MM.1S (cell line): Measurements from ENCODE around the gene DCAF8L2.
"Not testable (repeated sequence)": the region's sequence is repeated elsewhere in the genome, so short reads cannot be mapped to it uniquely, and the experiment has no call there.

Experiments
- DNase-seq: peaks from one replicate; pipeline ENCODE4 v3.0.0-alpha.2; 2015
- H2AFZ ChIP-seq: fragments of 300-600 bp; sonication (generic); 2 replicates; pipeline ENCODE4 v1.6.0; 2016; ENCODE audit warnings: antibody characterized with exemption, low read length
- H3F3A ChIP-seq: fragments of 300-600 bp; sonication (generic); 2 replicates; pipeline ENCODE4 v1.6.1; 2016; ENCODE audit warnings: mild to moderate bottlenecking, antibody characterized with exemption, low read length, moderate library complexity, mixed read lengths; ENCODE audit not compliant: insufficient read depth
- H3K27ac ChIP-seq: fragments of 300-600 bp; sonication (generic); 2 replicates; pipeline ENCODE4 v1.5.1; 2016; ENCODE audit warnings: mild to moderate bottlenecking, low read length
- H3K27me3 ChIP-seq: fragments of 300-600 bp; sonication (generic); replicated peaks from 2 replicates; pipeline ENCODE4 v1.6.0; 2016; ENCODE audit warnings: low read length; ENCODE audit not compliant: insufficient read depth
- H3K36me3 ChIP-seq: fragments of 300-600 bp; sonication (generic); replicated peaks from 2 replicates; pipeline ENCODE4 v1.6.1; 2016; ENCODE audit warnings: mild to moderate bottlenecking, low read length, mixed read lengths; ENCODE audit not compliant: insufficient read depth
- H3K4me1 ChIP-seq: fragments of 300-600 bp; sonication (generic); 2 replicates; pipeline ENCODE4 v1.6.1; 2016; ENCODE audit warnings: low read length, mixed read lengths
- H3K4me2 ChIP-seq: fragments of 300-600 bp; sonication (generic); 2 replicates; pipeline ENCODE4 v1.6.0; 2016; ENCODE audit warnings: low read depth, low read length
- H3K4me3 ChIP-seq: fragments of 300-600 bp; sonication (generic); 2 replicates; pipeline ENCODE4 v1.5.1; 2016; ENCODE audit warnings: low read length, mixed read lengths
- H3K79me2 ChIP-seq: fragments of 300-600 bp; sonication (generic); 2 replicates; pipeline ENCODE4 v1.6.1; 2016; ENCODE audit warnings: mixed run types, low read length, mixed read lengths
- H3K9ac ChIP-seq: fragments of 300-600 bp; sonication (generic); 2 replicates; pipeline ENCODE4 v1.6.1; 2016; ENCODE audit warnings: low read length, mixed read lengths
- H3K9me2 ChIP-seq: fragments of 300-600 bp; sonication (generic); replicated peaks from 2 replicates; pipeline ENCODE4 v1.6.1; 2016; ENCODE audit warnings: mild to moderate bottlenecking, low read length, mixed read lengths; ENCODE audit not compliant: insufficient read depth
- H3K9me3 ChIP-seq: fragments of 300-600 bp; sonication (generic); replicated peaks from 2 replicates; pipeline ENCODE4 v1.6.1; 2016; ENCODE audit warnings: mild to moderate bottlenecking, low read length, mixed read lengths; ENCODE audit not compliant: insufficient read depth
- H4K20me1 ChIP-seq: fragments of 300-600 bp; sonication (generic); 2 replicates; pipeline ENCODE4 v1.6.1; 2016; ENCODE audit warnings: mild to moderate bottlenecking, low read length, moderate library complexity, mixed read lengths; ENCODE audit not compliant: insufficient read depth
- CTCF ChIP-seq: fragments of 300-600 bp; sonication (generic); IDR thresholded peaks from 2 replicates; pipeline ENCODE4 v1.5.1; 2016; ENCODE audit warnings: antibody characterized with exemption, low read length, mixed read lengths
- EZH2 ChIP-seq: fragments of 300-600 bp; sonication (generic); optimal IDR thresholded peaks from 2 replicates; pipeline ENCODE3; 2017; ENCODE audit warnings: low read depth, mild to moderate bottlenecking, antibody characterized with exemption, low read length, mixed read lengths
- EZH2phosphoT487 ChIP-seq: fragments of 300-600 bp; sonication (generic); IDR thresholded peaks from 2 replicates; pipeline ENCODE4 v1.6.1; 2018; ENCODE audit warnings: antibody characterized with exemption, low read length

The DCAF8L2 gene

DNA sequence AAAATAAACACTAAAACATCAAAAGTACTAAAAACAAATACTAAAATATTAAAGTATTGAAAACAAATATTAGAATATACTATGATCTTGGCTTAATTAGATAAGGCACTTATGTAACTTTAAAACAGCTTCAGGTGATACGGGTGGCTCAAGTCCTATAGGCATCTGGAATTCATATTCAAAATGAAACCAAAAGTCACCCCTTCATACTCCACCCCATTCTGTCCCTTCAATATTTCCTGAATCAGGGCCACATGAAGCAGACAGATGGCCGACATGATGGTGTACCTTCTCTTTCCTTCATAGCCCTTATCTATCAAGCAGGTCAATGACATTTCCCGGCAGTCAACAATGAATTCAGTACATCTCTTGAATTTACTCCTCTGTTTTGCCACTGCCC is 145.8 kb downstream of the DCAF8L2 start:
- H3K9me3 ChIP-seq = no peaks in the 10 kb centered on the region
- H3K36me3 ChIP-seq = no peaks in the 10 kb centered on the region
- no peak overlapping the region for H3K4me3 ChIP-seq
- DNase-seq = peak; percentile 29
- H3K27me3 ChIP-seq = no peaks in the 10 kb centered on the region
- no peak overlapping the region for H3K9ac ChIP-seq
- H3K4me1 ChIP-seq = no peaks in the 10 kb centered on the region
- no peaks in the 10 kb centered on the region for H3K79me2 ChIP-seq
- peak overlapping the region; percentile 37; the same call in 1 of the 2 replicates for H3K4me2 ChIP-seq
- H4K20me1 ChIP-seq = no peaks in the 10 kb centered on the region
- H3K27ac ChIP-seq = no peak overlapping the region
- no peaks in the 10 kb centered on the region for H3F3A ChIP-seq
- TF ChIP-seq EZH2 (no peak), EZH2phosphoT487 (no peak), CTCF (no peak)
- no peaks in the 10 kb centered on the region for H3K9me2 ChIP-seq
- peak overlapping the region; percentile 61 for H2AFZ ChIP-seq

DNA sequence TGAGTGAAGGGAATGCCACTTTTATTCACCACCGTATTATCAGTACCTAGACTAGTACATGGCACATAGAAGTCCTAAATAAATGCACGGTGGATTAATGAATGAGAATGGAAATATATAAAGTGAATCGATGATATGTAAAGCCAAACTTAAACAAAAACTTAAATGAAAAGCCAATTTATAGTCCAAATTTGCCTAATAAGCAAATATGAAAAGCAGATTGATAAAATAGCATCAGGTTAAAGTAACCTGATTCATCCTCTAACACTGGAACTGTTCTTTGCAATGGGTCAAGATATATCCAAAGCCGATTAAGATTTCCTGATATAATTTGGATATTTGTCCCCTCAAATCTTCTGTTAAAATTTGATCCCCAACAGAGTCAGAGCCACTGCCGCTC is 150.8 kb downstream of the DCAF8L2 start:
- Histone ChIP-seq H2AFZ (no peak overlapping the region), H3K4me3 (no peak overlapping the region), H3K4me2 (no peak overlapping the region), H3K4me1 (no peaks in the 10 kb centered on the region), H3K9me3 (no peaks in the 10 kb centered on the region), H3K9me2 (no peaks in the 10 kb centered on the region), H3K36me3 (no peaks in the 10 kb centered on the region), H3F3A (no peaks in the 10 kb centered on the region), H4K20me1 (no peaks in the 10 kb centered on the region), H3K27ac (no peak overlapping the region), H3K79me2 (no peaks in the 10 kb centered on the region), H3K9ac (no peak overlapping the region), H3K27me3 (no peaks in the 10 kb centered on the region)
- TF ChIP-seq EZH2 = no peak
- TF ChIP-seq EZH2phosphoT487 = no peak
- TF ChIP-seq CTCF = no peak
- DNase-seq = no peak

- not testable (repeated sequence) for H3K79me2 ChIP-seq, DNase-seq, H3K36me3 ChIP-seq, H3K27me3 ChIP-seq, H3K9me2 ChIP-seq, H4K20me1 ChIP-seq, H3K27ac ChIP-seq, H3F3A ChIP-seq, H3K4me1 ChIP-seq, H2AFZ ChIP-seq, H3K4me3 ChIP-seq, H3K9ac ChIP-seq, H3K4me2 ChIP-seq, H3K9me3 ChIP-seq
These were observed 153.4 kb downstream of the DCAF8L2 start for GRCh38 chrX:27743521-27743920.

DNA sequence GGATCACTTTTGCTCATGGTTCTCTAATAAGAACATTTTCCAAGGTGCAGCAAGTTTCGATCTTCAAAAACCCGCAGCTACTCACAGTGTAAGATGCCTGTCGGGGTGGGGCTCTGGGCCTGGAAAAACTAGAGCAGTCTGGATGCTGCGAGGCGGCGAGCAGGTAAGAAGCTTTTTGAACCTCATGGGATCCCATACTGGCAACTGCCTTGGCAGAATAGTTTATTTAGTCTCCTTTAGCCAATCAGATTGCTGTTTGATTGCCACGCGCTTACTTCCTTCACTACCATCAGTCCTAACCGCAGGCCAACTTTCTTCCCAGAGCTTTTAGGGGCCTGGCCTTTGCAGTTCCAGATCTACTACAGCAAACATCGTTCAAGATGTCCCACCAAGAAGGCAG is 156.4 kb downstream of the DCAF8L2 start:
- H3K27ac ChIP-seq = no peak overlapping the region
- H3K79me2 ChIP-seq = no peaks in the 10 kb centered on the region
- H3F3A ChIP-seq = no peaks in the 10 kb centered on the region
- no peaks in the 10 kb centered on the region for H3K27me3 ChIP-seq
- no peak overlapping the region for H3K4me2 ChIP-seq
- no peak overlapping the region for H2AFZ ChIP-seq
- no peaks in the 10 kb centered on the region for H3K9me3 ChIP-seq
- H3K4me3 ChIP-seq = no peak overlapping the region
- H4K20me1 ChIP-seq = no peaks in the 10 kb centered on the region
- H3K9me2 ChIP-seq = no peaks in the 10 kb centered on the region
- DNase-seq = no peak
- no peak overlapping the region for H3K9ac ChIP-seq
- TF ChIP-seq CTCF (no peak), EZH2 (no peak), EZH2phosphoT487 (no peak)
- H3K36me3 ChIP-seq = no peaks in the 10 kb centered on the region
- H3K4me1 ChIP-seq = no peaks in the 10 kb centered on the region

DNA sequence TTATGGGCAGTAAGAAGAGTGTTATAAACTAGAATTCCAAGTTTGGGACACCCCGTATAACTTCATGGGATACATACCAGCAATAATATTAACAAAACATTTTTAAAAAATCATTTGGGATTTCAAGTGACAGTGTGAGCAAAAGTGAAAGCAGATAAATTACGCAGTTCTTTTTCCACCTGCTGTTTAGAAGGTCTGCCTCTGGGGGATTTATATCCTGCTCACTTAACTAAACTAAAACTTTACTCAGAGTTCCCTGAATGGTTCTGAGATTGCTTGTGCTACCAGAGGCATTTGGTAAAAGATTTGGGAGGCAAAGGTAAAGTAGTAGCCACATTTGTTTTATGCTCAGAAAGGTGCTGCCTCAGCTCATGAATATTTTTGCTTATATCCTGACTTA is 160.2 kb downstream of the DCAF8L2 start:
- not testable (repeated sequence) for H3K4me3 ChIP-seq, H2AFZ ChIP-seq, H3K9me3 ChIP-seq, H3K9me2 ChIP-seq, H3K4me2 ChIP-seq, DNase-seq, H3K79me2 ChIP-seq, H3K9ac ChIP-seq, H3K27ac ChIP-seq, H3K27me3 ChIP-seq, H4K20me1 ChIP-seq, H3K4me1 ChIP-seq, H3F3A ChIP-seq, H3K36me3 ChIP-seq
